Neural cell (in vitro differentiated cells): ENCODE measurements around the gene BCL6. TPM values are rescaled to one million over a fixed set of nuclear protein-coding genes. Genes with fewer than 3 reads are reported as not detected.

Source experiments
- H2AFZ ChIP-seq: fragments of 200-600, 300-800 bp; sonication (generic), shearing (Covaris generic); 2 replicates; pipeline ENCODE4 v1.6.0; 2014; ENCODE audit warnings: low read depth, mild to moderate bottlenecking, antibody characterized with exemption, low read length, moderate library complexity
- H3F3A ChIP-seq: fragments of 200-600 bp; shearing (Covaris generic); 2 replicates; pipeline ENCODE4 v1.6.1; 2016; ENCODE audit warnings: mild to moderate bottlenecking, moderate library complexity, mixed read lengths, antibody characterized with exemption, low read length; ENCODE audit not compliant: insufficient read depth, poor library complexity, severe bottlenecking
- H3K27ac ChIP-seq: fragments of 200-600, 300-800 bp; sonication (generic), shearing (Covaris generic); 2 replicates; pipeline ENCODE4 v1.5.1; 2014; ENCODE audit warnings: mild to moderate bottlenecking, low read length, moderate library complexity
- H3K27me3 ChIP-seq: fragments of 300-800, 200-600 bp; sonication (generic), shearing (Covaris generic); 2 replicates; pipeline ENCODE4 v1.6.0; 2014; ENCODE audit warnings: mild to moderate bottlenecking, low read depth, low read length, moderate library complexity; ENCODE audit not compliant: insufficient read depth
- H3K36me3 ChIP-seq: fragments of 300-800, 200-600 bp; sonication (generic), shearing (Covaris generic); 2 replicates; pipeline ENCODE4 v1.5.1; 2014; ENCODE audit warnings: mild to moderate bottlenecking, antibody characterized with exemption, low read length, moderate library complexity; ENCODE audit not compliant: insufficient read depth
- H3K4me2 ChIP-seq: fragments of 300-800, 200-600 bp; sonication (generic), shearing (Covaris generic); 2 replicates; pipeline ENCODE4 v1.6.0; 2014; ENCODE audit warnings: mild to moderate bottlenecking, low read length
- H3K4me3 ChIP-seq: fragments of 300-800, 200-600 bp; sonication (generic), shearing (Covaris generic); 2 replicates; pipeline ENCODE4 v1.5.1; 2014; ENCODE audit warnings: mild to moderate bottlenecking, low read length, moderate library complexity
- H3K79me2 ChIP-seq: fragments of 200-600 bp; shearing (Covaris generic); replicated peaks from 2 replicates; pipeline ENCODE4 v1.6.0; 2014; ENCODE audit warnings: mild to moderate bottlenecking, low read length, moderate library complexity; ENCODE audit not compliant: insufficient read depth
- H3K9ac ChIP-seq: fragments of 300-800, 200-600 bp; sonication (generic), shearing (Covaris generic); 2 replicates; pipeline ENCODE4 v1.6.1; 2016; ENCODE audit warnings: mild to moderate bottlenecking, low read length, mixed read lengths
- H3K9me2 ChIP-seq: fragments of 200-600 bp; shearing (Covaris generic); 2 replicates; pipeline ENCODE4 v1.6.1; 2016; ENCODE audit warnings: mild to moderate bottlenecking, low read length, mixed read lengths; ENCODE audit not compliant: insufficient read depth
- H3K9me3 ChIP-seq: fragments of 200-600, 300-800 bp; sonication (generic), shearing (Covaris generic); 2 replicates; pipeline ENCODE4 v1.6.1; 2016; ENCODE audit warnings: mild to moderate bottlenecking, mixed run types, low read length, moderate library complexity, mixed read lengths
- H4K20me1 ChIP-seq: fragments of 200-600 bp; shearing (Covaris generic); 2 replicates; pipeline ENCODE4 v1.6.1; 2016; ENCODE audit warnings: mild to moderate bottlenecking, mixed run types; ENCODE audit not compliant: insufficient read depth
- CTCF ChIP-seq: fragments of 450-650 bp; IDR thresholded peaks from 2 replicates; pipeline ENCODE4 v1.5.1; 2014; ENCODE audit warnings: antibody characterized with exemption, mild to moderate bottlenecking, moderate library complexity; ENCODE audit not compliant: poor library complexity, severe bottlenecking
- EP300 ChIP-seq: fragments of 450-650 bp; conservative IDR thresholded peaks from 2 replicates; pipeline ENCODE4 v1.6.1; 2014; ENCODE audit warnings: antibody characterized with exemption, mild to moderate bottlenecking, moderate library complexity; ENCODE audit not compliant: poor library complexity, severe bottlenecking
- EZH2 ChIP-seq: fragments of 200-600, 300-800 bp; shearing (Covaris generic), sonication (generic); IDR thresholded peaks from 2 replicates; pipeline ENCODE4 v1.6.1; 2014; ENCODE audit warnings: antibody characterized with exemption, low read length, borderline replicate concordance, mild to moderate bottlenecking; ENCODE audit not compliant: insufficient read depth, poor library complexity, severe bottlenecking
- MXI1 ChIP-seq: fragments of 450-650 bp; conservative IDR thresholded peaks from 2 replicates; pipeline ENCODE4 v1.6.1; 2014; ENCODE audit warnings: antibody characterized with exemption, mild to moderate bottlenecking; ENCODE audit not compliant: poor library complexity, severe bottlenecking
- POLR2AphosphoS5 ChIP-seq: IDR thresholded peaks from 2 replicates; pipeline ENCODE4 v1.6.1; 2012
- RAD21 ChIP-seq: fragments of 450-650 bp; conservative IDR thresholded peaks from 2 replicates; pipeline ENCODE4 v1.6.1; 2014; ENCODE audit warnings: antibody characterized with exemption, mild to moderate bottlenecking, moderate library complexity
- REST ChIP-seq: IDR thresholded peaks from 2 replicates; pipeline ENCODE4 v1.6.1; 2012; ENCODE audit warnings: borderline replicate concordance
- SMC3 ChIP-seq: fragments of 450-650 bp; conservative IDR thresholded peaks from 2 replicates; pipeline ENCODE4 v1.6.1; 2014; ENCODE audit warnings: antibody characterized with exemption, mild to moderate bottlenecking, moderate library complexity; ENCODE audit not compliant: poor library complexity
- TAF1 ChIP-seq: IDR thresholded peaks from 2 replicates; pipeline ENCODE4 v1.6.1; 2012; ENCODE audit warnings: low read depth
- polyA plus RNA-seq: library from polyadenylated mRNA; depleted of rRNA; stranded (reverse); fragments of >200 nt; gene quantifications from 2 replicates; pipeline ENCODE4 v1.2.3, GENCODE V29; 2014

Gene BCL6
- polyA plus RNA-seq, 1 donor from 2014 or later: 5.2 TPM

GRCh38 chr3:187693431-187693830 lies 51.8 kb downstream of the BCL6 start:
- no peak for TF ChIP-seq CTCF
- TF ChIP-seq POLR2AphosphoS5: no peak
- TF ChIP-seq REST: no peak
- TF ChIP-seq SMC3: no peak
- no peak for TF ChIP-seq TAF1
- no peak for TF ChIP-seq MXI1
- TF ChIP-seq EZH2: no peak
- no peak for TF ChIP-seq EP300
- TF ChIP-seq RAD21: no peak
- no peaks in the 10 kb centered on the region for H3K36me3 ChIP-seq
- H3K4me3 ChIP-seq: no peak overlapping the region
- H3K27me3 ChIP-seq: no peaks in the 10 kb centered on the region
- no peak overlapping the region for H3K9ac ChIP-seq
- no peaks in the 10 kb centered on the region for H3F3A ChIP-seq
- no peaks in the 10 kb centered on the region for H3K9me3 ChIP-seq
- H3K79me2 ChIP-seq: no peaks in the 10 kb centered on the region
- no peak overlapping the region for H2AFZ ChIP-seq
- no peak overlapping the region for H3K27ac ChIP-seq
- no peaks in the 10 kb centered on the region for H4K20me1 ChIP-seq
- no peak overlapping the region for H3K4me2 ChIP-seq
- no peaks in the 10 kb centered on the region for H3K9me2 ChIP-seq

GRCh38 chr3:187689984-187690383 lies 55.3 kb downstream of the BCL6 start:
- Histone ChIP-seq H3K9me2 (no peaks in the 10 kb centered on the region), H2AFZ (no peak overlapping the region), H3K4me3 (no peak overlapping the region), H3K27ac (no peak overlapping the region), H4K20me1 (no peaks in the 10 kb centered on the region), H3K9ac (no peak overlapping the region), H3K27me3 (no peaks in the 10 kb centered on the region), H3K9me3 (no peaks in the 10 kb centered on the region), H3K79me2 (no peaks in the 10 kb centered on the region), H3F3A (no peaks in the 10 kb centered on the region), H3K4me2 (no peak overlapping the region), H3K36me3 (no peaks in the 10 kb centered on the region)
- no peak for TF ChIP-seq TAF1
- no peak for TF ChIP-seq REST
- no peak for TF ChIP-seq EZH2
- no peak for TF ChIP-seq SMC3
- TF ChIP-seq MXI1: no peak
- no peak for TF ChIP-seq POLR2AphosphoS5
- TF ChIP-seq EP300: no peak
- no peak for TF ChIP-seq RAD21
- no peak for TF ChIP-seq CTCF
